Adipose tissue (tissue), 3 donors: ENCODE results near the gene NMBR. TPM values are rescaled to one million over a fixed set of nuclear protein-coding genes. Genes with fewer than 3 reads are reported as not detected.

Source experiments
- polyA plus RNA-seq, 3 donors: library from polyadenylated mRNA; stranded (reverse); fragments of 200-250 nt; gene quantifications; one replicate each; pipeline ENCODE4 v1.2.3, GENCODE V29; 2013
- donor health status: healthy with polysubstance abuse.
- donor health status: Bipolar disorder and iron deficiency.
- donor health status: healthy.

Gene NMBR
- polyA plus RNA-seq, 3 donors, result 0.03 to 0.06 TPM; not detected in 1

Other genes starting within 250 kb of the NMBR start
- gene GJE1, start 14.2 kb downstream of the NMBR start, polyA plus RNA-seq, result not detected
- gene VTA1, start 141 bp upstream of the NMBR start, polyA plus RNA-seq, result 10 to 100 TPM; 14.0 to 31.4 (median 22.2) TPM
- 1 to 10 TPM; 1.3 to 2.8 (median 1.9) TPM for gene ADGRG6, start 154.9 kb upstream of the NMBR start, polyA plus RNA-seq